Measurements from ENCODE around the gene LRPAP1.

- no peak for TF ChIP-seq CTCF (IDR thresholded peaks at IDR 0.05)
- TF ChIP-seq REST (IDR thresholded peaks at IDR 0.05; ENCODE audit: insufficient read depth in 1 of 2, low read depth in 2 of 2, low read length in 1 of 2): no peak
Observed at GRCh38 chr4:3500634-3501101, 31.6 kb downstream of the LRPAP1 start.

All from Panc1 (cell line).